ENCODE measurements around the gene SENP7.
"Not testable (repeated sequence)": the region's sequence is repeated elsewhere in the genome, so short reads cannot be mapped to it uniquely, and the experiment has no call there.

Gene SENP7

GRCh38 chr3:101521211-101521701, 8.2 kb upstream of the SENP7 start:
- no peak for DNase-seq (ENCODE audit: low read depth in 1 of 2, low spot score in 1 of 2)

DNA sequence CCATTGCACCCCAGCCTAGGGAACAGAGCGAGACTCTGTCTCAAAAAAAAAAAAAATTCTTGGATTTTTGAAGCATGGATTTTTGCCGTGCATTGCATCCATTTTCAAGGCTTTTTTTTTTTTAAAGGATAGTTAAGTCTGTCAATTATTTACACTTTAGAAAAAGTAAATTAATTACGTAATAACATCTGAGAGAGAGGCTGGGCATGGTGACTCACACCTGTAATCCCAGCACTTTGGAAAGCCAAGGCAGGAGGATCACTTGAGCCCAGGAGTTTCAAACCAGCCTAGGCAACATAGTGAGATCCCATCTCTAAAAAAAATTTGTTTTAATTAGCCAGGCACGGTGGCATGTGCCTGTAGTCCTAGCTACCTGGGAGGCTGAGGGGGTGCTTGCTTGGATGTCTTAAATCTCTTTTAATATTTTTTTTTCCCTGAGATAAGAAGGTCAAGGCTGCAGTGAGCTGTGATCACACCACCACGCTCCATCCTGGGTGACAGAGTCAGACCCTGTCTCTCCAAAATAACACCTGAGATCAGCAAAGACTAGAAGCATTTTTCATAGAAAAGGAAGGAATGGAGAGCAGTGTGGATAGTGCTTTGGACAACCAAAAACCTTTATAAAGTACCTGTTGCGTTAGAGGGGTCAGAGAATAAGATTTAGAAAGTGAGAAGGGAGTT, 6.8 kb upstream of the SENP7 start:
- DNase-seq (ENCODE audit: low read depth in 1 of 2, low spot score in 1 of 2): no peak

- peak in 1 of 2 donors; percentile 23 for DNase-seq (ENCODE audit: low read depth in 1 of 2, low spot score in 1 of 2)
These were observed 5.4 kb upstream of the SENP7 start for GRCh38 chr3:101518421-101518871.

DNA sequence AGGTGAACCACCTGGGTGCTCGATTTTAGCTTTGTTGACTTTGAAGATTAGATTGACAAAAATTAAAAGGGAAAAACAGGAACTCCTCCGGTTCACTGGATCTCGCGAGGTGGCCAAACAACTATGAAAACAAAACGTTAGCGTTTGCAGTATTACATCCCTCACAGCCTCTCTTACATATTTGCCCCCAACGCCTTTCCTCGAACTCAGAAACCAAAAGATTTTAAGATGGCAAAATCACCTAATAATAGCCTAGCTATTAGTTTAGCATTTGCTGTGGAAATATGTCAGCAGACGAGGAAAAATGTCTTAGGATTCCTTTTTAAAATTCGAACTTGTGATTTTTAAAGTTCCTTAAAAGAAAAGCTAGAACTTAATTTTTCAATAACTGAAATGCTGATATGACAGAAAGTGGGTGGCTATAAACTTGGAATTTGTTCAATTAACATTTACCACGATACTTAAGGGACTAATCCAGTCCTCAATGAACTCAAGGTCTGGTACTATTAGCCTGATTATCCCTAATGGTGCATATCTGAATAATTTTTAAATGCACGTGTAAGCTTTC, 491 bp upstream of the SENP7 start:
- DNase-seq (ENCODE audit: low read depth in 1 of 2, low spot score in 1 of 2): no peak

- no peak for DNase-seq (ENCODE audit: low read depth in 1 of 2, low spot score in 1 of 2)
These were observed 691 bp downstream of the SENP7 start for GRCh38 chr3:101512396-101512645.

DNA sequence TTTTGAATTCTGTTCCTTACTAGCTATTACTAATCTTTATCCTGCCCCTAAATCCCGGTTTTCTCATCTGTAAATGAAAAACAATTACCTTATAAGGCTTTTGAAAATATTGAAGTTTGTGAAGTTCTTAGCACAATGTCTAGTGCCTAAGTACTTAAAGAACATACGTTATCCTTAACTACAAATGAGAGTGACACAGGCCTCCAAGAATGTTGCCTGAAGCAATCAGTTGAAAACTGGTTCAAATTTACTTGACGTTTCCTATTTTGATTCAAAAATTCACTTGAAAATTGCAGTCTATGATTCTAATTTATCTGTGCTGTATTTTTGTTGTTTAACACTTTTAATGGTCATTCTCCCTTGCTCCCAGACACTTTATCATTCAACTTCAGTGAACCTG, 3.2 kb downstream of the SENP7 start:
- DNase-seq (ENCODE audit: low read depth in 1 of 2, low spot score in 1 of 2): no peak

DNA sequence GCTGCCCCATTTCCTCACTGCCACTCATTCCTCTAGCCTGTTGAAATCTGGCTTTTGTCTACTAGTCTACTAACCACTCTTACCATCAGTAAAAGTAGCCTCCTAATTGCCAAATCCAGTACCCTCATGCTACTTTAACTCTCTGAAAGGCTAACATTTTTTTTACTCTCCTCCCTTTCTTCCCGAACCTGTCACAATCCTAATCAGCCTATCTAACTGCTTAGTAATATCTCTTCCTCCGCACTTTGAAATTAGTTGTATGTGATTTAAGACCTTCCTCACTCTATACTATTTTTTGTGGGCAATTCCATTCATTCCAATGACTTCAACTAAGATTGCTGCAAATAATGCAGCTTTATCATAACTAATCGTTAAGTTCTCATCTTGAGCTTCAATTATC, 3.7 kb downstream of the SENP7 start:
- no peak for DNase-seq (ENCODE audit: low read depth in 1 of 2, low spot score in 1 of 2)

DNA sequence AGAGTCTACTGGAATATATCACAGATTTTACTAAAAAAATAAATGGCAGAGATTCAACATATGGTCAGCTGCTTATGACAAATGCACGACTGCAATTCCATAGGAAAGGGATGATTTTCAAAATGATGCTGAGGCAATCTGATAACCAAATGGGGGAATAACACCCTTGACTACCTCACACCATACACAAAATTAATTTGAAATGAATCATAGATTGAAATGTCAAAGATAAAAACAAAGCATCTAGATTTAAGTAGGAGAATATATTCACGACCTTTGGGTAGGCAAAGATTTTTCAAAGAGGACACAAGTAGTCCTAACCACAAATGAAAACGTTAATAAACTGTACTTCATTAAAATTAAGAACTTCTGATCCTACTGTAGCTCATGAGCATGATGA, 11.2 kb downstream of the SENP7 start:
- no peak for DNase-seq (ENCODE audit: low read depth in 1 of 2, low spot score in 1 of 2)

- no peak for DNase-seq (ENCODE audit: low read depth in 1 of 2, low spot score in 1 of 2)
These were observed 12.8 kb downstream of the SENP7 start for GRCh38 chr3:101500208-101500607.

DNA sequence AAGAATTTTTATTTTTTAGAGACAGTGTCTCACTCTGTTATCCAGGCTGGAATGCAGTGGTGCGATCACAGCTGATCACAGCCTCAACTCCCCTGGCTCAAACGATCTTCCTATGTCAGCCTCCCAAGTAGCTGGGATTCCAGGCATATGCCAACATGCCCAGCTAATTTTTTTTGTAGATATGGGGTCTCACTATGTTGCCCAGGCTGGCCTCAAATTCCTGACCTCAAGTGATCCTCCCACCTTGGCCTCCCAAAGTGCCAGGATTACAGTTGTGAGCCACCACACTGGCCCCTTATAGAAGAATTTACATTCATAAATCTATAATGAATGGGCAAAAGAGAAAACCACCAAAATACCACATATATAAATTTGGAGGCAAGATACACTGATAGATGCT, 15.2 kb downstream of the SENP7 start:
- no peak for DNase-seq (ENCODE audit: low read depth in 1 of 2, low spot score in 1 of 2)

DNA sequence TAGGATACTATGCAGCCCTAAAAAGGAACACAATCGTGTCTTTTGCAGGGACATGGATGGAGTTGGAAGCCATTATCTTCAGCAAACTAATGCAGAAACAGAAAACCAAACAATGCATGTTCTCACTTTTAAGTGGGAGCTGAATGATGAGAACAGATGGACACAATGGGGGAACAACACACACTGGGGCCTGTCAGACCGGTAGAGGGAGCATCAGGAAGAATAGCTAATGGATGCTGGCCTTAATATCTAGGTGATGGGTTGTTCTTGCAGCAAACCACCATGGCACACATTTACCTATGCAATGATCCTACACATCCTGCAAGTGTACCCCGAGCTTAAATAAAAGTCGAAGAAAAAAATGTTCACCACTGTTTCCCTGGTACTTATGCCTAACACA, 17.5 kb downstream of the SENP7 start:
- DNase-seq (ENCODE audit: low read depth in 1 of 2, low spot score in 1 of 2): no peak

DNA sequence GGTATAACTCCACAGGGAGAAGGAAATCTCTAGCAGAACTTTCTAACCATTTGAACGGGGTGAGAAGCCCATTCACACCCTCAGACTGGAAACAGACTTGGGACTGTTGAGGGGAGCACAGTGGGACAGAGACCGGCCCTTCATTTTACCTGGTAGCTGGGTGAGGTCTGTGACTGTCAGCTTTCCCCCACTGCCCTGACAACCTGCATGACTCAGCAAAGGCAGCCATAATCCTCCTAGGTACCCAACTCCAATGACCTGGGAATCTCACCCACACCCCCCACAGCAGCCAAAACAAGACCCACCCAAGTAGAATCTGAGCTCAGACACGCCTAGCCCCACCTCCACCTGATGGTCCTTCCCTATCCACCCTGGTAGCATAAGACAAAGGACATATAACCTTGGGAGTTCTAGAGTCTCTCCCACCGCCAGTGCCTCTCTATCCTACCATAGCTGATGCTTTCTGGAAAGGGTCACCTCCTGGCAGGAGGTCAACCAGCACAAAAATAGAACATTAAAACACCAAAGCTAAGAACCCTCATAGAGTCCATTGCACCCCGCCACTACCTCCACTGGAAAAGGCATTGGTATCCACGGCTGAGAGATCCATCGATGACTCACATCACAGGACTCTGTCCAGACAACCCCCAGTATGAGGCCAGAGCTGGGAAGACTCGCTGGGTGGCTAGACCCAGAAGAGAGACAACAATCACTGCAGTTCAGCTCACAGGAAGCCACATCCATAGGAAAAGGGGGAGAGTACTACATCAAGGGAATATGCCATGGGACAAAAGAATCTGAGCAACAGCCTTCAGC, 28.0 kb downstream of the SENP7 start:
- no peak for DNase-seq (ENCODE audit: low read depth in 1 of 2, low spot score in 1 of 2)

GRCh38 chr3:101478980-101479379, 34.0 kb downstream of the SENP7 start:
- no peak for DNase-seq (ENCODE audit: low read depth in 1 of 2, low spot score in 1 of 2)

GRCh38 chr3:101474841-101475552, 38.0 kb downstream of the SENP7 start:
- not testable (repeated sequence) for DNase-seq (ENCODE audit: low read depth in 1 of 2, low spot score in 1 of 2)

DNA sequence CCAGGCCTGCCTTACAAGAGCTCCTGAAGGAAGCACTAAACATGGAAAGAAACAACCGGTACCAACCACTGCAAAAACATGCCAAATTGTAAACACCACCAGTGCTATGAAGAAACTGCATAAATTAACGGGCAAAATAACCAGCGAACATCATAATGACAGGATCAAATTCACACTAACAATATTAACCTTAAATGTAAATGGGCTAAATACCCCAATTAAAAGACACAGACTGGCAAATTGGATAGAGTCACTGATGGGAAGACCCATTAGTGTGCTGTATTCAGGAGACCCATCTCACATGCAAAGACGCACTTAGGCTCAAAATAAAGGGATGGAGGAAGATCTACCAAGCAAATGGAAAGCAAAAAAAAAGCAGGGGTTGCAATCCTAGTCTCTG, 44.3 kb downstream of the SENP7 start:
- not testable (repeated sequence) for DNase-seq (ENCODE audit: low read depth in 1 of 2, low spot score in 1 of 2)

- DNase-seq (ENCODE audit: low read depth in 1 of 2, low spot score in 1 of 2): not testable (repeated sequence)
These were observed 45.7 kb downstream of the SENP7 start for GRCh38 chr3:101467310-101467663.

GRCh38 chr3:101466465-101467309, 46.3 kb downstream of the SENP7 start:
- peak in 1 of 2 donors; percentile 44 for DNase-seq (ENCODE audit: low read depth in 1 of 2, low spot score in 1 of 2)

- DNase-seq (ENCODE audit: low read depth in 1 of 2, low spot score in 1 of 2): no peak
These were observed 48.8 kb downstream of the SENP7 start for GRCh38 chr3:101464235-101464634.

DNA sequence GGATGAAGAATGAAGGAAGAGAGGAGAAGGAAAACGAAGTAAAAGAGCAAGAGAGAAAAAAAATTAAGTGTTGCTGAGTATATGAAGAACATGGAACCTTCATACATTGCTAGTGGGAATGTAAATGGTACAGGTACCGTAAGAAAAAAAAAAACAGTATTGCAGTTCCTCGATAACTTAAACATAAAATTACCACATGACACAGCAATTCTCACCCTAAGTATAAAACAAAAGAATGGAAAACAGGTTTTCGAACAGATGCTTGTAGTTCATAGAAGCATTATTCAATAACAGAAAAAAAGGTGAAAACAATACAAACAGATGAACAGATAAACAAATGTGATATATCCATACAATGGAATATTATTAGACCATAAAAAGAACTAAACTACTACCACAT, 51.6 kb downstream of the SENP7 start:
- no peak for DNase-seq (ENCODE audit: low read depth in 1 of 2, low spot score in 1 of 2)

DNA sequence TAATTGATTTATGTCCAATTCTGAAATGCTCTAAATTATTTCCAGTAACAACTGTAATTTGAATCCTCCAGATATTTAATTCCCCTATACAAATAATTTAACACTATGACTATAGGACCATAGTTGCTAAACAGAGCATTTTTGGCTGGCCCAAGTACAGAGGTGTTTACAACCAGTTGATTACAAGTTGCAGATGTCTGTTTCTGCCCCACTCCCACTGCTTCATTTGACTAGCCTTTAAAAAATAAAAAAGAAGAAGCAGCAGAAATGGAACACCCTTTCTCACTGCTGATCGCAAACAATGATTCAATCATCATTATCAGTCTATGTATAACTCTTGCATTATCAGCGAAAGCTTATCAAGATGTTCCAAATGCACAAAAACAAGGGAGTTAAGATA, 54.6 kb downstream of the SENP7 start:
- no peak for DNase-seq (ENCODE audit: low read depth in 1 of 2, low spot score in 1 of 2)

DNA sequence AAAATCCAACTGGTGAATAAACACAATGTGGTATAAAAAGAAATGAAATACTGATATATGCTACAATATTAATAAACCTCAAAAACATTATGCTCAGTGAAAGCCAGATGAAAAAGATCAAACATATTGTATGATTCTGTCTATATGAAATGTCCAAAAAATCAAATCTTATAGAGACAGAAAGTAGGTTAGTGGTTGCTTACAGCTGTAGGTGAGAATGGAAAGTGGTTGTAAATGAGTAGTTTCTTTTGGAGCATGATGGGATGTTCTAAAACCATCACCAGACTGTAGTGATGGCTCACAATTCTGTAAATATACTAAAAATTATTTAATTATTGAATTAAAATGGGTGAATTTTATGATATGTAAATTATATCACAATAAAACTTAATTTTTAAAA, 58.4 kb downstream of the SENP7 start:
- DNase-seq (ENCODE audit: low read depth in 1 of 2, low spot score in 1 of 2): no peak

Measured in activated T-helper 1 cell treated with anti-CD3 and anti-CD28 coated beads, Interleukin-2, amount 50 U/mL, for 16 hours (primary cell).